ENCODE results near the gene PRKCA. TPM values are rescaled to one million over a fixed set of nuclear protein-coding genes. Genes with fewer than 3 reads are reported as not detected.
"Not testable (repeated sequence)": the region's sequence is repeated elsewhere in the genome, so short reads cannot be mapped to it uniquely, and the experiment has no call there.

PRKCA gene
- total RNA-seq, 1 donor from 2014 or later = 15.5 TPM

DNA sequence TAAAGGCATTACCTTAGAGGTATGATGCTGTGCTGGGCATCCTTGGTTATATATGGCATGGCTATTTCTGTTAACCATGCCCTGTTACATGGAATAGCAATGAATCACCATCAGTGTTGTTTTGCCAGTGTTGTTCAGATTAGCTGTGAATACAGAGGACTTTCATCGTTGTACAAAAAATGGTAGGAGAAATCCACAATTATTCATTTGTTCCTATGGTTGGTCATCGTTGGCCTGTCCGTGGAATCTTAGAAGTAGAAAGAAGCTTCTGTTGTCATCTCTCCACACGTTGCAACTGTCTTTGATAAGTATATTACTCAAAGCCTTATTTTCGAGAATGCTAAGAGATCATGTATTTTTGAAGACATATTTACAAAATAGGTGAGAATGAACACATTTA, 418.2 kb downstream of the PRKCA start:
- intact Hi-C loops (cut with DNase I) = no loop called here
- Histone ChIP-seq H3K27me3 (no peaks in the 10 kb centered on the region), H3K36me3 (no peaks in the 10 kb centered on the region), H3K4me1 (peaks cover 24% of the 10 kb centered on the region), H3K9me3 (no peaks in the 10 kb centered on the region), H3K27ac (no peak overlapping the region), H3K4me3 (no peak overlapping the region)
- no peak for DNase-seq (ENCODE audit: extremely low spot score in 2 of 2)
- no peak for TF ChIP-seq POLR2A (IDR thresholded peaks at IDR 0.05)
- TF ChIP-seq, protein P1, sequence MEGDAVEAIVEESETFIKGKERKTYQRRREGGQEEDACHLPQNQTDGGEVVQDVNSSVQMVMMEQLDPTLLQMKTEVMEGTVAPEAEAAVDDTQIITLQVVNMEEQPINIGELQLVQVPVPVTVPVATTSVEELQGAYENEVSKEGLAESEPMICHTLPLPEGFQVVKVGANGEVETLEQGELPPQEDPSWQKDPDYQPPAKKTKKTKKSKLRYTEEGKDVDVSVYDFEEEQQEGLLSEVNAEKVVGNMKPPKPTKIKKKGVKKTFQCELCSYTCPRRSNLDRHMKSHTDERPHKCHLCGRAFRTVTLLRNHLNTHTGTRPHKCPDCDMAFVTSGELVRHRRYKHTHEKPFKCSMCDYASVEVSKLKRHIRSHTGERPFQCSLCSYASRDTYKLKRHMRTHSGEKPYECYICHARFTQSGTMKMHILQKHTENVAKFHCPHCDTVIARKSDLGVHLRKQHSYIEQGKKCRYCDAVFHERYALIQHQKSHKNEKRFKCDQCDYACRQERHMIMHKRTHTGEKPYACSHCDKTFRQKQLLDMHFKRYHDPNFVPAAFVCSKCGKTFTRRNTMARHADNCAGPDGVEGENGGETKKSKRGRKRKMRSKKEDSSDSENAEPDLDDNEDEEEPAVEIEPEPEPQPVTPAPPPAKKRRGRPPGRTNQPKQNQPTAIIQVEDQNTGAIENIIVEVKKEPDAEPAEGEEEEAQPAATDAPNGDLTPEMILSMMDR (IDR thresholded peaks at IDR 0.05) = no peak
- no peak for TF ChIP-seq POLR2AphosphoS5 (IDR thresholded peaks at IDR 0.05; ENCODE audit: insufficient read depth in 1 of 2, low read depth in 1 of 2)

DNA sequence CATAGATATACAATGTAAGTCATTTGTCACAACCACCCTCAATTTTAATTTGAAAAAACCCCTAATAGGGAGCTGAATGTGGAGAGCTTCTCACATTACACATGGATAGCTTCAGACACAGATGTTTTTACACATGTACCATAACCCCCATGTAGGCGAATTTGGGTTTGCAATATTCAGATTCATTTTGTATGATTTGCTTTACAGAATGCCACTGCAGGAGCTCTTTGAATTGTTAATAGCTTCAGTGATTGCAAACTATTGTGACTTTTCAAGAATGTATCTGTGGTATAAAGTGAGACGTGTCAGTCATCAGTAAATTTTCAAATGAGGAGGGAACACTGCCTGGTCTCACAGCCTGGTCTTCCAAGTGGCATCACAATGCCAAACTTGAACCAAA, 419.9 kb downstream of the PRKCA start:
- Histone ChIP-seq H3K36me3 (no peaks in the 10 kb centered on the region), H3K27me3 (no peaks in the 10 kb centered on the region), H3K9me3 (no peaks in the 10 kb centered on the region), H3K4me1 (peaks cover 24% of the 10 kb centered on the region), H3K27ac (no peak overlapping the region), H3K4me3 (no peak overlapping the region)
- no peak for DNase-seq (ENCODE audit: extremely low spot score in 2 of 2)
- TF ChIP-seq, protein P1 (IDR thresholded peaks at IDR 0.05) = no peak
- TF ChIP-seq POLR2AphosphoS5 (IDR thresholded peaks at IDR 0.05; ENCODE audit: insufficient read depth in 1 of 2, low read depth in 1 of 2) (no peak), POLR2A (IDR thresholded peaks at IDR 0.05) (no peak)
- intact Hi-C loops (cut with DNase I) = no loop called here

DNA sequence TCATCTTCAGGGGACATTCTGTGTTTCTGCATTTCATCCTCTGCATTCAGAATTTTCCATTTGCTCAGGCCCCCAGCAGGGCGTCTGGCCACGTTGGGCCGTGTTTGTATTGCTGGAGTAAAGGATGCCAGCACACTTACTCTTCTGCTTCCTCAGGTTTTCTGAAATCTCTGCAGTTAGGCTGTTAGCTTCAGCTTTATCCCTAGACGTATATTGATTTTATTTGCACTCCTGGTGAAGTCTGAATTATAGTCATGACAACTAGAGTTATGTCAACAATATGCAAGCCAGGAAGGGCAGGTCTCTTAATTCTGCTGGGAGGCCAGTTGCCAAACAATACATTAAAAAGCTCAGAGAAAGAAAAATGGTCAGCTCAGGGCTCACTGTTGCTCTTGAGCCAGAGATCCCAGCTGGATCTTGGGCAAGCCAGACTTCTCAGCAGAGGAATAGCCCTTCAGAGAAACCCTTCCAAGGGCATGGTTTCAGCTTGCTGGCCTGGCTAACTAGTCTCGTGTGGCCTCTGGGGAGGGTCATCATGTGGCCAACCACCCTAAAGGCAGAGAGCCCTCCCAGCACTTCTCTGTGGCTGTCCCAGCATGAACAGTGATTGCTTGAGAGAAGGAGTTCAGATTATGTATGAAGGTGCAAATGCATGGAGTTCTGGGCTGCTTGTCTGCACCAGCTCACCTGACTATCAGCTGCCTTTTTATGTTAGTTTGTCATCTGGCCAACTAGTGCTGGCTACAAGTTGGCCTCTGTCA, 422.3 kb downstream of the PRKCA start:
- intact Hi-C loops (cut with DNase I) = no loop called here
- no peak for DNase-seq (ENCODE audit: extremely low spot score in 2 of 2)
- H3K27ac ChIP-seq = peak overlapping the region; percentile 4
- H3K4me3 ChIP-seq = no peak overlapping the region
- H3K9me3 ChIP-seq = no peaks in the 10 kb centered on the region
- no peak for TF ChIP-seq POLR2A (IDR thresholded peaks at IDR 0.05)
- TF ChIP-seq POLR2AphosphoS5 (IDR thresholded peaks at IDR 0.05; ENCODE audit: insufficient read depth in 1 of 2, low read depth in 1 of 2) = no peak
- TF ChIP-seq, protein P1 (IDR thresholded peaks at IDR 0.05) = no peak
- no peaks in the 10 kb centered on the region for H3K36me3 ChIP-seq
- peaks cover 24% of the 10 kb centered on the region for H3K4me1 ChIP-seq
- H3K27me3 ChIP-seq = no peaks in the 10 kb centered on the region

DNA sequence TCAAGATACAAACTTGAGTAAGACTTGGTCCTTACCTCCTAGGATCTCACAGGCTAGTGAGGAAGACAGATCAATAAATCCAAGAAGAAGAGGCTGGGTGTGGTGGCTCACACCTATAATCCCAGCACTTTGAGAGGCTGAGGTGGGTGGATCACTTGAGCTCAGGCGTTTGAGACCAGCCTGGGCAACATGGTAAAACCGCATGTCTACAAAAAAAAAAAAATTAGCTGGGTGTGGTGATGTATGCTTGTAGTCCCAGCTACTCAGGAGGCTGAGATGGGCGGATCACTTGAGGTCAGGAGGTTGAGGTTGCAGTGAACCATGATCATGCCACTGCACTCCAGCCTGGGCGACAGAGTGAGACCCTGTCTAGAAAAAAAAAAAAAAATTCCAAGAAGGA, 423.0 kb downstream of the PRKCA start:
- H3K27ac ChIP-seq; DNase-seq (ENCODE audit: extremely low spot score in 2 of 2); intact Hi-C loops (cut with DNase I): not testable (repeated sequence)

DNA sequence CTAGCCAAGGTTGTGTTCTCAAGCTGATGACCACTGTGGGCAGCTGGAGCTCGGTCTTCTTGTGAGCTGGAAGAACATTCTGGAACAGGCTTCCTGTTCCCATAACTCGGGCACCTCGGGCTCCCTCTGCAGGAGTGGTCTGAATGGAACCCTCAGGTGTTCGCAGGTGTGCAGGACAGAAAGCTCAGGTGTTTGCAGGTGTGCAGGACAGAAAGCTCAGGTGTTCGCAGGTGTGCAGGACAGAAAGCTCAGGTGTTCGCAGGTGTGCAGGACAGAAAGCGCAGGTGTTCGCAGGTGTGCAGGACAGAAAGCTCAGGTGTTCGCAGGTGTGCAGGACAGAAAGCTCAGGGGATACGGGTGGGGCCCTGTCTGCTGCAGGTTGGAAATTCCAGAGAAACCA, 423.5 kb downstream of the PRKCA start:
- no peaks in the 10 kb centered on the region for H3K36me3 ChIP-seq
- intact Hi-C loops (cut with DNase I) = no loop called here
- H3K9me3 ChIP-seq = no peaks in the 10 kb centered on the region
- no peak overlapping the region for H3K27ac ChIP-seq
- H3K27me3 ChIP-seq = no peaks in the 10 kb centered on the region
- DNase-seq (ENCODE audit: extremely low spot score in 2 of 2) = no peak
- no peak for TF ChIP-seq POLR2AphosphoS5 (IDR thresholded peaks at IDR 0.05; ENCODE audit: insufficient read depth in 1 of 2, low read depth in 1 of 2)
- TF ChIP-seq, protein P1 (IDR thresholded peaks at IDR 0.05) = no peak
- no peak for TF ChIP-seq POLR2A (IDR thresholded peaks at IDR 0.05)
- H3K4me3 ChIP-seq = no peak overlapping the region
- peaks cover 24% of the 10 kb centered on the region for H3K4me1 ChIP-seq

More for the DNA sequence above, 423.0 kb downstream of the PRKCA start:
- not testable (repeated sequence) for H3K9me3 ChIP-seq, H3K27me3 ChIP-seq, H3K4me3 ChIP-seq, H3K36me3 ChIP-seq
- peaks cover 24% of the 10 kb centered on the region for H3K4me1 ChIP-seq

All from vagina (tissue), 2 donors.